Smooth muscle cell (in vitro differentiated cells): ENCODE results near the gene ZNF672. TPM values are rescaled to one million over a fixed set of nuclear protein-coding genes. Genes with fewer than 3 reads are reported as not detected.
A peak's percentile ranks its signal among the peaks of the same experiment; 100 is the strongest.

Experiments
- DNase-seq: peaks from one replicate; lab custom pipeline; 2025; ENCODE audit not compliant: unreplicated experiment; lab: John Stamatoyannopoulos, UW
- H2AFZ ChIP-seq: fragments of 200-600 bp; sonication (generic); 2 replicates; pipeline ENCODE4 v1.6.0; 2016; ENCODE audit warnings: antibody characterized with exemption, low read depth, mild to moderate bottlenecking
- H3F3A ChIP-seq: fragments of 200-600 bp; sonication (generic); 2 replicates; pipeline ENCODE4 v1.6.0; 2017; ENCODE audit warnings: antibody characterized with exemption, low read depth
- H3K27ac ChIP-seq: fragments of 200-600 bp; sonication (generic); 2 replicates; pipeline ENCODE4 v1.5.1; 2016; ENCODE audit warnings: low read depth, mild to moderate bottlenecking
- H3K27me3 ChIP-seq: fragments of 200-600 bp; sonication (generic); 2 replicates; pipeline ENCODE4 v1.6.1; 2016; ENCODE audit warnings: low read depth, mild to moderate bottlenecking
- H3K36me3 ChIP-seq: fragments of 200-600 bp; sonication (generic); 2 replicates; pipeline ENCODE4 v1.5.1; 2016; ENCODE audit warnings: low read depth
- H3K4me1 ChIP-seq: fragments of 200-600 bp; sonication (generic); 2 replicates; pipeline ENCODE4 v1.5.1; 2016; ENCODE audit warnings: low read depth
- H3K4me2 ChIP-seq: fragments of 200-600 bp; sonication (generic); 2 replicates; pipeline ENCODE4 v1.6.0; 2016; ENCODE audit warnings: mild to moderate bottlenecking
- H3K4me3 ChIP-seq: fragments of 200-600 bp; sonication (generic); 2 replicates; pipeline ENCODE4 v1.5.1; 2016; ENCODE audit warnings: mild to moderate bottlenecking
- H3K79me2 ChIP-seq: fragments of 200-600 bp; sonication (generic); 2 replicates; pipeline ENCODE4 v1.6.0; 2016; ENCODE audit warnings: low read depth, mild to moderate bottlenecking
- H3K9ac ChIP-seq: fragments of 200-600 bp; sonication (generic); 2 replicates; pipeline ENCODE4 v1.6.0; 2016; ENCODE audit warnings: low read depth
- H3K9me3 ChIP-seq: fragments of 200-600 bp; sonication (generic); replicated peaks from 2 replicates; pipeline ENCODE4 v1.5.1; 2016; ENCODE audit warnings: low read depth
- H4K20me1 ChIP-seq: fragments of 200-600 bp; sonication (generic); 2 replicates; pipeline ENCODE4 v1.6.0; 2016; ENCODE audit warnings: low read depth
- CTCF ChIP-seq: fragments of 200-600 bp; sonication (generic); IDR thresholded peaks from 2 replicates; pipeline ENCODE4 v1.5.1; 2017; ENCODE audit warnings: borderline replicate concordance, mild to moderate bottlenecking, antibody characterized with exemption; ENCODE audit not compliant: insufficient read depth, poor library complexity, severe bottlenecking
- WGBS: methylation state at CpG from one replicate; pipeline ENCODE4 v1.1.7; 2016; ENCODE audit warnings: low lambda C conversion rate; 5-methylcytosine and 5-hydroxymethylcytosine counted together
- polyA plus RNA-seq: library from polyadenylated mRNA; unstranded; fragments of >200 nt; fragmentation: Nextera tagmentation; extraction: Ambion mirVana; gene quantifications from 2 replicates; pipeline ENCODE4 v1.2.1, GENCODE V29; 2016
- total RNA-seq: library from RNA; depleted of rRNA; stranded (reverse); fragments of >200 nt; gene quantifications from 2 replicates; pipeline ENCODE4 v1.2.3, GENCODE V29; 2014

ZNF672 gene
- total and polyA plus RNA-seq, 2 experiments from 2014 or later = 25.8 to 28.7 TPM

- peaks cover 13% of the 10 kb centered on the region for H3K4me1 ChIP-seq
- H3K27me3 ChIP-seq = no peaks in the 10 kb centered on the region
- no peak overlapping the region for H3K9ac ChIP-seq
- H2AFZ ChIP-seq = no peak overlapping the region
- DNase-seq = no peak
- 100% methylated on average over 1 of the region's 1 CpG for WGBS
- H3K27ac ChIP-seq = no peak overlapping the region
- peaks cover 8% of the 10 kb centered on the region for H3F3A ChIP-seq
- H3K9me3 ChIP-seq = no peaks in the 10 kb centered on the region
- H3K4me2 ChIP-seq = no peak overlapping the region
- no peaks in the 10 kb centered on the region for H3K36me3 ChIP-seq
- no peak for TF ChIP-seq CTCF
- no peaks in the 10 kb centered on the region for H3K79me2 ChIP-seq
- no peak overlapping the region for H3K4me3 ChIP-seq
- H4K20me1 ChIP-seq = peaks cover 5% of the 10 kb centered on the region
Observed at GRCh38 chr1:248856176-248856575, 18.2 kb downstream of the ZNF672 start.

GRCh38 chr1:248857201-248857600 is 19.2 kb downstream of the ZNF672 start:
- no peak overlapping the region for H2AFZ ChIP-seq
- no peak overlapping the region for H3K9ac ChIP-seq
- WGBS = 92% methylated on average over 7 of the region's 7 CpGs
- peak overlapping the region; percentile 96 for H3K4me2 ChIP-seq
- H3K9me3 ChIP-seq = no peaks in the 10 kb centered on the region
- H3K4me3 ChIP-seq = peak overlapping the region; percentile 74
- H3K4me1 ChIP-seq = peaks cover 13% of the 10 kb centered on the region
- TF ChIP-seq CTCF = no peak
- H3K36me3 ChIP-seq = no peaks in the 10 kb centered on the region
- H3F3A ChIP-seq = peaks cover 8% of the 10 kb centered on the region
- H3K79me2 ChIP-seq = no peaks in the 10 kb centered on the region
- H3K27ac ChIP-seq = no peak overlapping the region
- H3K27me3 ChIP-seq = no peaks in the 10 kb centered on the region
- H4K20me1 ChIP-seq = no peaks in the 10 kb centered on the region
- no peak for DNase-seq

GRCh38 chr1:248857749-248858095 is 19.7 kb downstream of the ZNF672 start:
- Histone ChIP-seq H3K4me3 (peak overlapping the region; percentile 74), H3K79me2 (no peaks in the 10 kb centered on the region), H3K9ac (no peak overlapping the region), H3F3A (peaks cover 8% of the 10 kb centered on the region), H3K4me2 (peak overlapping the region; percentile 96), H3K9me3 (no peaks in the 10 kb centered on the region), H2AFZ (no peak overlapping the region), H3K27me3 (no peaks in the 10 kb centered on the region), H4K20me1 (no peaks in the 10 kb centered on the region), H3K27ac (no peak overlapping the region), H3K4me1 (peaks cover 13% of the 10 kb centered on the region), H3K36me3 (no peaks in the 10 kb centered on the region)
- no peak for DNase-seq
- no peak for TF ChIP-seq CTCF
- 17% methylated on average over 4 of the region's 4 CpGs for WGBS

- Histone ChIP-seq H4K20me1 (no peaks in the 10 kb centered on the region), H3K4me1 (peaks cover 14% of the 10 kb centered on the region), H3F3A (peaks cover 8% of the 10 kb centered on the region), H3K36me3 (no peaks in the 10 kb centered on the region), H3K4me2 (peak overlapping the region; percentile 96), H3K27ac (peak overlapping the region; percentile 63), H3K9me3 (no peaks in the 10 kb centered on the region), H2AFZ (peak overlapping the region; percentile 93), H3K4me3 (peak overlapping the region; percentile 74), H3K79me2 (no peaks in the 10 kb centered on the region), H3K27me3 (no peaks in the 10 kb centered on the region), H3K9ac (peak overlapping the region; percentile 41)
- peak; percentile 31 for TF ChIP-seq CTCF
- DNase-seq = peak; percentile 68
- WGBS = 1% methylated on average over 42 of the region's 45 CpGs
Observed at GRCh38 chr1:248858096-248858890, 20.3 kb downstream of the ZNF672 start.
